Measurements from ENCODE around the gene KLK2. TPM values are rescaled to one million over a fixed set of nuclear protein-coding genes. Genes with fewer than 3 reads are reported as not detected.

Gene KLK2
- total and polyA plus RNA-seq, 7 donors = not detected

DNA sequence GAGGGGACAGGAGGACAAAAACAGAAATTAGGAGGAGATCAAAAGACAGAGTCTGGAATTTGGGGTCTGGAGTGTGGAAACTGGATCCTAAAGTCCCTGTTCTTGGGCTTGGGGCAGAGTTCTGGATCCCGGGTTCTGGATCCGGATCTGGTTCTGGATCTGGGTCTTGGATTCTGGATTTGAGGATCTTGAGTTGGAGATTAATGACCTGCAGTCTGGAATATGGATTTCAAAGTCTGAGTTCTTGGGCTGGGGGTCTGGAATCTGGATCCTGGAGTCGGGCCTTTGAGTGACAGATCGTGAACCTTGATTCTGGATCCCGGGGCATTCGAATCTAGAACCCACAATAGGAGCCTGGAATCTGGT is 39.5 kb upstream of the KLK2 start:
- no peak for ATAC-seq
- Histone ChIP-seq H3K4me3 (no peak overlapping the region), H3K36me3 (ENCODE audit: insufficient read depth in 1 of 2, low read depth in 1 of 2) (no peaks in the 10 kb centered on the region), H3K27me3 (ENCODE audit: insufficient read depth in 3 of 3, low read length in 2 of 3) (peaks cover 0 to 41% (median 8%) of the 10 kb centered on the region in 3 donors), H3K27ac (no peak overlapping the region), H3K9me3 (no peaks in the 10 kb centered on the region), H3K4me1 (no peaks in the 10 kb centered on the region)
- intact Hi-C loops (cut with DNase I) = no loop called here
- WGBS, 3 donors = 91 to 96% (median 92%) methylated on average over 6 of the region's 6 CpGs
- TF ChIP-seq, protein P1, sequence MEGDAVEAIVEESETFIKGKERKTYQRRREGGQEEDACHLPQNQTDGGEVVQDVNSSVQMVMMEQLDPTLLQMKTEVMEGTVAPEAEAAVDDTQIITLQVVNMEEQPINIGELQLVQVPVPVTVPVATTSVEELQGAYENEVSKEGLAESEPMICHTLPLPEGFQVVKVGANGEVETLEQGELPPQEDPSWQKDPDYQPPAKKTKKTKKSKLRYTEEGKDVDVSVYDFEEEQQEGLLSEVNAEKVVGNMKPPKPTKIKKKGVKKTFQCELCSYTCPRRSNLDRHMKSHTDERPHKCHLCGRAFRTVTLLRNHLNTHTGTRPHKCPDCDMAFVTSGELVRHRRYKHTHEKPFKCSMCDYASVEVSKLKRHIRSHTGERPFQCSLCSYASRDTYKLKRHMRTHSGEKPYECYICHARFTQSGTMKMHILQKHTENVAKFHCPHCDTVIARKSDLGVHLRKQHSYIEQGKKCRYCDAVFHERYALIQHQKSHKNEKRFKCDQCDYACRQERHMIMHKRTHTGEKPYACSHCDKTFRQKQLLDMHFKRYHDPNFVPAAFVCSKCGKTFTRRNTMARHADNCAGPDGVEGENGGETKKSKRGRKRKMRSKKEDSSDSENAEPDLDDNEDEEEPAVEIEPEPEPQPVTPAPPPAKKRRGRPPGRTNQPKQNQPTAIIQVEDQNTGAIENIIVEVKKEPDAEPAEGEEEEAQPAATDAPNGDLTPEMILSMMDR (IDR thresholded peaks at IDR 0.05) = no peak
- DNase-seq = peak in 1 of 2 donors; percentile 8

DNA sequence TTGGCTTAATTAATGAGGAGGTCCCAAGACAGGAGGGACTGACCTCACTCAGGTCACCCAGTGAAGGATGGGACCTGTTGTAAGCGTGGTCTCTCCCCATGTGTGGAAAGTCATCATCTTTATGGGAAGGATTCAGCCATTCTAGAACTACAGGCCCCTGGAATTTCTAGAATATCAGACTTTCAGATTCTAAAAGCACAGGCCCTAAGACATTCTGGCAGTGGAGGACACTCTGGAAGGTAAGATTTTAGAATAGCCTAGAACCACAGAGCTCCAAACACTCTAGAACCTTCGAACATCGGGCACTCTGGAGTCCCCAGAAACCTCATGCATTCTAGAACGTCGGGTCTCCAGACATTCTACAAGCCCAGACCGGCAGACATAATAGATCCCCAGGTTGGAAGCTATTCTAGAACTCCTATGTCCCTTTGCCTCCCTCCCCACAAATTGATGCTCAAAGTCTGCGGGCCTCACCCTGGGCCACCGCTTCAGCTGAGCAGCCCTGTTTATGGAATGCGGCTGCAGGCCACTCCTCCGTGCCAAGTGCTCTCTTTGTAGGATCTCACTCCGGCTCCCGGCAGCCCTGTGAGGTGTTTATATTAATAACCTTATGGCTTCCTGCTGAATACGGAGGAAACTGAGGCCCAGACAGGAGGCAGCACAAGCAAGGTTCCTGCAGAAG is 38.0 kb upstream of the KLK2 start:
- ATAC-seq (no peak), DNase-seq (no peak)
- intact Hi-C loops (cut with DNase I) = no loop called here
- TF ChIP-seq, protein P1 (IDR thresholded peaks at IDR 0.05) = no peak
- no peaks in the 10 kb centered on the region for H3K36me3 ChIP-seq (ENCODE audit: insufficient read depth in 1 of 2, low read depth in 1 of 2)
- peak overlapping the region; percentile 65 for H3K4me3 ChIP-seq
- 32 to 36% (median 32%) methylated on average over 13 of the region's 13 CpGs for WGBS, 3 donors
- peaks cover 0 to 41% (median 8%) of the 10 kb centered on the region in 3 donors for H3K27me3 ChIP-seq (ENCODE audit: insufficient read depth in 3 of 3, low read length in 2 of 3)
- H3K9me3 ChIP-seq = no peaks in the 10 kb centered on the region
- H3K4me1 ChIP-seq = no peaks in the 10 kb centered on the region
- H3K27ac ChIP-seq = no peak overlapping the region

DNA sequence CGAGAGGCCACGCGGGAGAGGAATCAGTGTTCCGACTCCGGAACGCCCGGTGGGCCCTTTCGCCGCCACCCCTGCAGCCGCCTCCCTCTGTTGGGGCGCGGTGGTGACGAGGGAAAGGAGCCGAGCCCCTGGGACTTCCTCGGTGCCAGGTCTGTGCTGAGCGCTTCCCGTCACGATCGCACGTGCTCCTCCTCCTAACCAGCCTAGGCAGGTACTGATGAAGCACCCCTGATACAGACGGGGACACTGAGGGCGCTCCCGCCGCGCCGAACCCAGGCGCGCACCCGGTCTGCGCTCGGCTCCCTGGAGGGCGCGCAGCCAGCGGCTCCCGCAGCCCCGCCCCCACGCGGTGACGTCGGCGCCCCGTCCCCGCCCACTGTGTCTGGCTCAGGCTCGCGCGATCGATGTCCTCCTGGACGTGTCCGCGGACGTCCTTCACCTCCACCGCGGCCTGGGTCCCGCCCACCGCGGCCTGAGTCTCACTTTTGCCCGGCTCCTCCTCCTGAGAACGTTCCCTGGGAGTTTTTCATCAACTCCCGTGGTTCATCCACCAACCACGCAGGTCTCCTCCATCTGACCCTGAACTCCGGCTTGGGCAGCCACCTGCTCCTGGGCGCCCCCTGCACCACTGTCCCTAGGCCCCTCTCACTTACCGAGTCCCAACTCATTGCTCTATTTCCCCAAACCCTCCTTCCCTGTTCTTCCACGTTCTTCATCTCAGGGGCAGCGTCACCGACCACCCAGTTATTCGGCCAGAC is 37.3 kb upstream of the KLK2 start:
- Histone ChIP-seq H3K27me3 (ENCODE audit: insufficient read depth in 3 of 3, low read length in 2 of 3) (peaks cover 0 to 40% (median 8%) of the 10 kb centered on the region in 3 donors), H3K4me3 (peak overlapping the region; percentile 65), H3K4me1 (no peaks in the 10 kb centered on the region), H3K9me3 (no peaks in the 10 kb centered on the region), H3K36me3 (ENCODE audit: insufficient read depth in 1 of 2, low read depth in 1 of 2) (no peaks in the 10 kb centered on the region), H3K27ac (no peak overlapping the region)
- WGBS, 3 donors = 2% methylated on average over 37 to 67 of the region's 67 CpGs
- intact Hi-C loops (cut with DNase I) = no loop called here
- ATAC-seq (peak; percentile 36 to 75 (median 56)), DNase-seq (peak; percentile 59 to 61)
- TF ChIP-seq, protein P1 (IDR thresholded peaks at IDR 0.05) = no peak

- Histone ChIP-seq H3K27ac (no peak overlapping the region), H3K27me3 (ENCODE audit: insufficient read depth in 3 of 3, low read length in 2 of 3) (peaks cover 0 to 36% (median 8%) of the 10 kb centered on the region in 3 donors), H3K4me1 (no peaks in the 10 kb centered on the region), H3K9me3 (no peaks in the 10 kb centered on the region), H3K4me3 (no peak overlapping the region), H3K36me3 (ENCODE audit: insufficient read depth in 1 of 2, low read depth in 1 of 2) (no peaks in the 10 kb centered on the region)
- ATAC-seq = no peak
- intact Hi-C loops (cut with DNase I) = no loop called here
- TF ChIP-seq, protein P1 (IDR thresholded peaks at IDR 0.05) = no peak
- WGBS, 3 donors = 27 to 46% (median 34%) methylated on average over 15 to 19 of the region's 19 CpGs
- peak in 1 of 2 donors; percentile 30 for DNase-seq
Measured at GRCh38 chr19:50836543-50837195, 36.6 kb upstream of the KLK2 start.
